Cardiac muscle cell (in vitro differentiated cells and primary cell): ENCODE measurements around the gene GRID1. TPM values are rescaled to one million over a fixed set of nuclear protein-coding genes. Genes with fewer than 3 reads are reported as not detected.

Experiments
- DNase-seq, 2 donors: peaks; one replicate each; pipeline versions ENCODE4 v3.0.0 to v3.0.0-alpha.2; 2010 to 2017; ENCODE audit warnings: low read depth in 1 of 2, low spot score in 1 of 2
- H3K27ac ChIP-seq: fragments of 200-600 bp; sonication (generic); 2 replicates; pipeline ENCODE4 v1.5.1; 2016
- H3K27me3 ChIP-seq: fragments of 200-600 bp; sonication (generic); 2 replicates; pipeline ENCODE4 v1.6.0; 2016; ENCODE audit warnings: control low read depth
- H3K36me3 ChIP-seq: fragments of 200-600 bp; sonication (generic); 2 replicates; pipeline ENCODE4 v1.5.1; 2016; ENCODE audit warnings: control low read depth
- H3K4me1 ChIP-seq: fragments of 200-600 bp; sonication (generic); 2 replicates; pipeline ENCODE4 v1.8.1; 2017; ENCODE audit warnings: low read depth, mild to moderate bottlenecking, mixed run types
- H3K4me3 ChIP-seq: fragments of 200-600 bp; sonication (generic); 2 replicates; pipeline ENCODE4 v1.5.1; 2016; ENCODE audit warnings: mild to moderate bottlenecking
- H3K9me3 ChIP-seq: fragments of 200-600 bp; sonication (generic); 2 replicates; pipeline ENCODE4 v1.5.1; 2017; ENCODE audit warnings: low read depth, mild to moderate bottlenecking, control low read depth
- polyA plus RNA-seq: library from polyadenylated mRNA; unstranded; fragments of >200 nt; fragmentation: Nextera tagmentation; extraction: Ambion mirVana; gene quantifications from 2 replicates; pipeline ENCODE4 v1.2.1, GENCODE V29; 2016
- total RNA-seq: library from RNA; depleted of rRNA; stranded (reverse); fragments of >200 nt; gene quantifications from 2 replicates; pipeline ENCODE4 v1.2.3, GENCODE V29; 2016
- TF ChIP-seq, protein P1 (sequence below): IDR thresholded peaks from 2 replicates; pipeline ENCODE4 v1.5.1; 2012; ENCODE audit warnings: low read depth, mild to moderate bottlenecking, low read length

GRID1 gene
- total and polyA plus RNA-seq, 2 experiments from 2014 or later, result 1.5 to 1.6 TPM

DNA sequence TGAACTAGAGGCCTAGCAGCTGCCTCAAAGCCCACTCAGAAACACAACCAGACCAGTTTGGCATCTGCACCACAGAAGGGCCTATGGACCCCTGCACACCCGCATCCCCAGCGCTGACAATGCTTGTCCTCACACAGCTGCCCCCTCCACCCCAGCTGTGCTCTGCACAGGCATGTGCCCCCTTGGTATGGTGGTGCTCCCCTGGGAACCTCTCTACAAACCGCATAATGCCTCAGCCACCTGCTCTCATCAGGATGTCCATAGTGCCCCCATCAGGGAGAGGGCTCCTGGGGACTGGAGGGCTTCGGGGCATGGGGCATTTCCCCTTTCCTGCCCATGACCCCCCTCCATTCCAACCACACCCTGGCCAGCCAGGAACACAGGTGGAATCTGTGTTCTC lies 347.5 kb downstream of the GRID1 start:
- no peaks in the 10 kb centered on the region for H3K36me3 ChIP-seq
- TF ChIP-seq, protein P1, sequence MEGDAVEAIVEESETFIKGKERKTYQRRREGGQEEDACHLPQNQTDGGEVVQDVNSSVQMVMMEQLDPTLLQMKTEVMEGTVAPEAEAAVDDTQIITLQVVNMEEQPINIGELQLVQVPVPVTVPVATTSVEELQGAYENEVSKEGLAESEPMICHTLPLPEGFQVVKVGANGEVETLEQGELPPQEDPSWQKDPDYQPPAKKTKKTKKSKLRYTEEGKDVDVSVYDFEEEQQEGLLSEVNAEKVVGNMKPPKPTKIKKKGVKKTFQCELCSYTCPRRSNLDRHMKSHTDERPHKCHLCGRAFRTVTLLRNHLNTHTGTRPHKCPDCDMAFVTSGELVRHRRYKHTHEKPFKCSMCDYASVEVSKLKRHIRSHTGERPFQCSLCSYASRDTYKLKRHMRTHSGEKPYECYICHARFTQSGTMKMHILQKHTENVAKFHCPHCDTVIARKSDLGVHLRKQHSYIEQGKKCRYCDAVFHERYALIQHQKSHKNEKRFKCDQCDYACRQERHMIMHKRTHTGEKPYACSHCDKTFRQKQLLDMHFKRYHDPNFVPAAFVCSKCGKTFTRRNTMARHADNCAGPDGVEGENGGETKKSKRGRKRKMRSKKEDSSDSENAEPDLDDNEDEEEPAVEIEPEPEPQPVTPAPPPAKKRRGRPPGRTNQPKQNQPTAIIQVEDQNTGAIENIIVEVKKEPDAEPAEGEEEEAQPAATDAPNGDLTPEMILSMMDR, result no peak
- no peaks in the 10 kb centered on the region for H3K9me3 ChIP-seq
- DNase-seq, result no peak
- H3K27ac ChIP-seq, result no peak overlapping the region
- no peak overlapping the region for H3K4me3 ChIP-seq
- peaks cover 45% of the 10 kb centered on the region for H3K4me1 ChIP-seq
- no peaks in the 10 kb centered on the region for H3K27me3 ChIP-seq

DNA sequence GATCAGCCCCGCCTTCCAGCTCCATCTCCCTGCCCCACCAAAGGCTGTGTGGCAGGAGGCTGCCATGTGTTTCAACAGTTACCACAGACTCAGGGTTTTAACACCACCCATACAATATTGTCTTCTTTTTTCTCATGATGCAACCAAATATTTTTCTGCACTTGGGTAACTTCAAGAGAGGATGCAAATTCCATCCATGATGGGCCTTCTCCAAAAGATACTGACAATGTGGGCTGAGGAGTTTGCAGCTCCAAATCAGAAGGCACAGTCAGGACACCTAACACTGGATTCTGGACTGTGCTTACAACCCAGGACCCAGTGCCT lies 347.9 kb downstream of the GRID1 start:
- H3K4me1 ChIP-seq, result peaks cover 47% of the 10 kb centered on the region
- no peaks in the 10 kb centered on the region for H3K9me3 ChIP-seq
- H3K27ac ChIP-seq, result peak overlapping the region; percentile 85
- TF ChIP-seq, protein P1, result no peak
- H3K36me3 ChIP-seq, result no peaks in the 10 kb centered on the region
- no peak overlapping the region for H3K4me3 ChIP-seq
- DNase-seq, result no peak
- no peaks in the 10 kb centered on the region for H3K27me3 ChIP-seq

DNA sequence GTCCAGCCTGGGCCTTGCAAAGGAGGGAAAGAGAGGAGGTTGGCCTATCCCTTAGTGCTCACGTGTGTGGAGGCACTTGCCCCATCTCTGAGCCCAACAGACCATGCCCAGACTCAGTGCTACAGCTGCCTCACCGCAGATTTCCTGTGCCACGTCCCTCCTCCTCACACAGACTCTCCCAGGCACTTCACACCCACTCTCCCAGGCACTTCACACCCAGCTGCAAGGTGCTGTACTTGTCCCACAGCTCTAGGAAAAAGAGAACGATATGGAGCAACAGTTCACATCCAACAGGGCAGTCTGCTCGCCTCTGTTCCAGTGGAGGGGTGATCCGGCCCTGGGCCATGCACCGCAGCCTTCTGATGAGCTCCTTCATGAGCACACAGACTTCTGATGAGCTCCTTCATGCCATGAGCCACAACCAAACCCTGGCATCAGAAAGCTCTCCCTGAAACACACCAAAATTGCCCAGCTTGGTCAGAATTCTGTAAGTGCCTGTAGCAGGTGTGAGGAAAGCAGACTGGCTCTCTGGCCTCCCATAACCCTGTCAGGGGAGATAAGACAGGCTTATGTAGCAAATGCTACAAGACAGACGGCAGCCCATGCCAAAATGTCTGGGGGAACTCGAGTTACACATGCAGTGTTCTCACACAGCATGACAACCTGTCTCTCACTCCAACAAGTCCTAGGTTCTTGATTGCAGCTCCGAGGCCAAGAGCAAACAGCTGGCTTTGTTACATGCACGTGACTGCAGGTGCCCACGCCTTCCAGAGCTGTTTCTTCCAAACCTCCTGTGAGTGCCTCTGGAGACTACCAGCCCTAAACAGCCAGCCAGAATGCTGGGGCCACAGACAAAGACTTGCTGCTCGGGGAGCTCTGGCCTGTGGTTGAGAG lies 348.5 kb downstream of the GRID1 start:
- H3K27ac ChIP-seq, result peak overlapping the region; percentile 85
- no peaks in the 10 kb centered on the region for H3K27me3 ChIP-seq
- peak in 1 of 2 donors; percentile 74 for DNase-seq
- H3K36me3 ChIP-seq, result no peaks in the 10 kb centered on the region
- TF ChIP-seq, protein P1, result no peak
- peaks cover 47% of the 10 kb centered on the region for H3K4me1 ChIP-seq
- no peak overlapping the region for H3K4me3 ChIP-seq
- no peaks in the 10 kb centered on the region for H3K9me3 ChIP-seq

DNA sequence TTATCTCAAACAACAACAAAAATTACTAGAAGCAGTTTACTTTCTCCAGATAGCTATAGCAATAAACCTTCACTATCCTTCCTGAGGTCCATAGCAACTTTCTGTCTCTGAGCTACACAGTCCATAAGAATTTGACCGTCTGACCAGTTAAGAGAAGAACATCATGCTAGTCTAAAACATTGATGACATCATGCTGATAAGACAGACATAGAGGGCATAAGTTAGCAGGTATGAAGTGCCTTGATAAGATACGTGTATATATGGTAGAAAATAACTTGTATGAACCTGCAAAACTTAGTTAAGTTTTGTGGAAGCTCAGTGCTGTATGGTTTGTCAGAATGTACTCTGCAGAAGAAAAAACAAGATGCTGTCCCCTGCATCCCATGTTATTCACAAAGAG lies 353.0 kb downstream of the GRID1 start:
- Histone ChIP-seq H3K27me3 (no peaks in the 10 kb centered on the region), H3K4me3 (no peak overlapping the region), H3K36me3 (no peaks in the 10 kb centered on the region), H3K4me1 (peaks cover 28% of the 10 kb centered on the region), H3K9me3 (no peaks in the 10 kb centered on the region), H3K27ac (no peak overlapping the region)
- no peak for DNase-seq
- TF ChIP-seq, protein P1, result no peak

DNA sequence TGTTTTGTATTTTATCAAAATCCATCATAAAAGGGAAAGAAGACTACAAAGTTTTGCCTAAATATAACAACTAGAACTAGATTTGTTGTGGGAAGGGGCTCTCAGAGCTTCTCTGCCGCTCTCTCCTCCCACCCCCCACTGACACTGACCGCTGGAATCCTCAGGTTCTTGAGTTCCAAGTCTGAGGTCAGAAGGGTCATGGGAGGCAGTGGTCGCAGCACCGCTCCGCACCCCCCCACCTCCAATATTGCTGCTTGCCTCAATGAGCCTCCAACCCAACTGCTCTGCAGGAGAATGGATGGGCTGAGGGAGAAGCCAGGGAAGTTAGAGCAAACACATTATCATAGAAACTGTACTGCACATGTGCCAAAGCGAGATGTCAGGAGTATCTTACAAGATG lies 359.4 kb downstream of the GRID1 start:
- Histone ChIP-seq H3K4me1 (peaks cover 8% of the 10 kb centered on the region), H3K9me3 (no peaks in the 10 kb centered on the region), H3K36me3 (no peaks in the 10 kb centered on the region), H3K4me3 (no peak overlapping the region), H3K27ac (no peak overlapping the region), H3K27me3 (no peaks in the 10 kb centered on the region)
- TF ChIP-seq, protein P1, result no peak
- DNase-seq, result no peak
